CD1c-positive myeloid dendritic cell (primary cell): ENCODE data around the gene STAG1.
"Not testable (repeated sequence)": the region's sequence is repeated elsewhere in the genome, so short reads cannot be mapped to it uniquely, and the experiment has no call there.

Experiments used
- DNase-seq: peaks from one replicate; pipeline ENCODE4 v3.0.0-alpha.2; 2016; ENCODE audit errors: extremely low spot score

Gene STAG1

DNA sequence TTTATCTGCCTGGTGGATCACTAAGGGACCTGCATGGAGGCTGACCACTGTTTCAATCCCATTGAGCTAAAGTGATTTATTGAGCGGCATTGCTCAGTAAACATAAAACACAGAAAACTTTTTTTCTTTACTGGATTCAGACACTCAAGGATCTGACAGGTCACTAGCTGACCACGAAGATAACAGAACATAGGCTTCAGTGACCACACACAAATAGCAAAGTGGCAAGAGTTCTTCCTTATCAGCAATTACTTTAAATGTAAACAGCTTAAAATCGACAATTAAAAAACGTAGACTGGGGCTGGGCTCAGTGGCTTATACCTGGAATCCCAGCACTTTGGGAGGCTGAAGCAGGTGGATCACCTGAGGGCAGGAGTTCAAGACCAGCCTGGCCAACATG, 48.7 kb downstream of the STAG1 start:
- DNase-seq = no peak

DNA sequence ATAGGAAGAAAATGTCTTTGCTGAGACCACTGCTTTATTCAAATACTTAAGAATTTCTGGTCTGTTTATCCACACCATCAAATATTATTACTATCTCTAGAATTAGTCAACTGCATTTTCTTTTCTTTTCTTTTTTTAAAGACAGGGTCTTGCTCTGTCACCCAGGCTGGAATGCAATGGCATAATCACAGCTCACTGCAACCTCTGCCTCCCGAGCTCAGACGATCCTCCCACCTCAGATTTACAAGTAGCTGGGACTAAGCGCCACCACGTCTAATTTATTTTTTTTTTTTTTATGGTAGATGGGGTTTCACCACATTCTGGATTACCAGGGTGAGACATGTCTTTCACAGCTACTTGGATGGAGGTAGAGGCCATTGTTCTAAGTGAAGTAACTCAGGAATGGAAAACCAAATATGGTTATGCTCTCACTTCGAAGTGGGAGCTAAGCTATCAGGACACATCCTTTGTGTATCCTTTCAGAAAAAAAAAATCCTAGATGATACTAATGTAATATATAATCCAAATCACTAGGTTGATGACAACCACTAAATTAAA, 52.8 kb downstream of the STAG1 start:
- no peak for DNase-seq

DNA sequence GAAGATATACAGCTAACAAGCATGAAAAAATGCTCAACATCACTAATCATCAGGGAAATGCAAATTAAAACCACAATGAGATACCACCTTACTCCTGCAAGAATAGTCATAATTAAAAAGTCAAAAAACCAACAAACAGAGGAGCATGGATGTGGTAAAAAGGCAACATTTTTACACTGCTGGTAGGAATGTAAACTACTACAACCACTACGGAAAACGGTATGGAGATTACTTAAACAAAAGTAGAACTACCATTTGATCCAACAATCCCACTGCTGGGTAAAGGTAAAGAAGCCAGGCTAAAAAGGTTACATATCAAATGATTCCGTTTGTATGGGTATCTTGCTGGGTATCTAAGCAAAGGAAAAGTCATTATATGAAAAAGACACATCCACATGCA, 53.8 kb downstream of the STAG1 start:
- DNase-seq = no peak

DNA sequence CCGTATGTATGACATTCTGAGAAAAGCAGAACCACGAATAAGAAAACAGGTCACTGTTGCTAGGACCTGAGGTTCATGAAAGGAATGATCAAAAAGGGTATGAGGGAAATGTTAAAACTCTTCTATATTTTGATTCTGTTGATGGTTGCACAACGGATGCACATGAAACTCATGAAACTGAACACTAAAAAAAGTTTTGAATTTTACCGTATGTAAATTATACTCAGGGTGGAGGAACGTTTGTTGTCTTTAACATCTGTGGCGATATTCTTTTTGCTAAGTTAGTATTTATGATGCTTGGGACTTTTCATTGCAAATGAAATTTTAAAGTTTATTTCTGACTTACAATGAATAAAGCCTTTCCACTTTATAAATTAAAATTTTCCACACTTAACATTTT, 55.4 kb downstream of the STAG1 start:
- no peak for DNase-seq

DNA sequence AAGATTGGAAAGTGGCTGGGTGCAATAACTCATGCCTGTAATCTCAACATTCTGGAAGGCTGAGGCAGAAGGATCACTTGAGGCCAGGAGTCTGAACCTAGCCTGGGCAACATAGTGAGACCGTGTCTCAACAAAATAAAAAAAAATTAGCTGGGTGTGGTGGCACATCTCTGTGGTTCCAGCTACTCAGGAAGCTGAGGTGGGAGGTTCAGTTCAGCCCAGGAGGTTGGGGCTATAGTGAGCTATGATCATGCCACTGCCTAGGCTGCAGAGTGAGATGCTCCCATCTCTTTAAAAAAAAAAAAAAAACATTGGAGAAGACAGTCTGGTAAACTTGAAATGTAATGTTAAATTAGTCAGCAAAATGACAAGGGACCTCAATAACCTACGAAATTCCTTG, 57.9 kb downstream of the STAG1 start:
- DNase-seq = no peak

DNA sequence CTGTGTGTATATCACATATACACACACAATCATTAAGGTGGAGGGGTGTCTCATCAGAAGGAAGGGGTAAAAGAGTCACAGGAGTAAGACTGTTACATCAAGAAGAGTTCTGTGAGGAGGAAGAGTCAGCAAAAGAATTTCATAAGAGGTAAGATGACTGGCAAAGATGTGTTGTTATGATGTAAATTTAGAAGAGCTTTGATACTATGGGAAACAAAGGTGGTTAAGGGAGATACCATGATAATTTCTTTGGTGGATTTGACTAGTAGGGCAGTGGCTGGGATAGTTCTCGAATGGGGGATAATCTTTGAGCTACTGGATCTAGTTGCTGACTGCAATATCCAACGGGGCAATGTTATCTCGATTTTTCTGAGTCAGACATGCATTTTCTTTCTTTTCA, 61.6 kb downstream of the STAG1 start:
- DNase-seq = no peak

DNA sequence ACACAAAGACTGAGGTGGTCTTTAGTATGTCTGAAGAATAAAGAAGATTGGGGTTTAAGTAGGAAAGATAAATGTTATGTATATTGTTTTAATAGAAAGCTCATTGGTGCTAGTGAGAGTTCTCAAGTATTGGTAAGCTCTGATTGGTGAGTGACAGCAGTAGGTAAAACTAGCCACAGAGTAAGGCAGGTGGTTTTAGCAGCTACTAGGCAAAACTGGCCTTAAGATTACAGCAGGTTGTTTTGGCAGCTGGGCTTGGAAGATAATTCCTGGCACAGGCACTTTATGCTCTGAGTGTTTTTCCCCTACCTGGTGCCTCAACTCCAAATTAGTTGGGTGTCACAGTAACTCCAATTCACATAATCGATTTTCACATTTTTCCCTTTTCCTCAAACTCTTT, 66.3 kb downstream of the STAG1 start:
- no peak for DNase-seq

DNA sequence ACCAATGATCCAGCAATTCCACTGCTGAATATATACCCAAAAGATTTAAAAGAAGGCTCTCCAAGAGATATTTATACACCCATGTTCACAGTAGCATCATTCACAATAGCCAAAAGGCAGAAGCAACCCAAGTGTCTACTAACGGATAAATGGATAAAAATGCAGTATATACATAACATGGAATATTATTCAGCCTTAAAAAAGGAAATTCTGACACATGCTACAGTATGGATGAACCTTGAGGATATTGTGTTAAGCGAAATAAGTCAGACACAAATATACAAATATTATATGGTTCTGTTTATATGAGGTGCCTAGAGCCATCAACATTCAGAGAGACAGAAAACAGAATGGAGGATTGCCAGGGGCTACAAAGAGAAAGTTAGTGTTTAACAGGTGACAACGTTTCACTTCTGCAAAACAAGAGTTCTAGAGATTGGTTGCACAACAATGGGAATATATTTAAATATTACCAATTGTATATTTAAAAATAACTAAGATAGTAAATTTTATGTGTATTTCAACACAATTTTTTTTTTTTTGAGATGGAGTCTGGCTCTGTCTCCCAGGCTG, 69.4 kb downstream of the STAG1 start:
- DNase-seq = no peak

DNA sequence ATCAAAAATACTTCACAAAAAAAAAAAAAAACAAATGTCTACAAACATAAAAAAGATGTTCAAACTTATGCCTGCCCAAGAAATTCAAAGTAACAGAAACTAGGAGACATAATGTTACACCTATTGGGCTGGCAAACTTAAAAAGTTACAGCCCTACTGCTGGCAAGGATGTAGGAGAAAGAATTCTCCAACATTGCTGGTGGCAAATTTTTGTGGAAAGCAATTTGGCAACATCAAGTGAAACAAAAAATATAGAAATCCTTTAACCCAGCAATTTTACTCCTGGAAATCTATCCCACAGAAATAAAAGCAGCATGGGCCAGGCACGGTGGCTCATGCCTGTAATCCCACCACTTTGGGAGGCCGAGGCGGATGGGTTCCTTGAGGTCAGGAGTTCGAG, 73.2 kb downstream of the STAG1 start:
- DNase-seq = no peak

DNA sequence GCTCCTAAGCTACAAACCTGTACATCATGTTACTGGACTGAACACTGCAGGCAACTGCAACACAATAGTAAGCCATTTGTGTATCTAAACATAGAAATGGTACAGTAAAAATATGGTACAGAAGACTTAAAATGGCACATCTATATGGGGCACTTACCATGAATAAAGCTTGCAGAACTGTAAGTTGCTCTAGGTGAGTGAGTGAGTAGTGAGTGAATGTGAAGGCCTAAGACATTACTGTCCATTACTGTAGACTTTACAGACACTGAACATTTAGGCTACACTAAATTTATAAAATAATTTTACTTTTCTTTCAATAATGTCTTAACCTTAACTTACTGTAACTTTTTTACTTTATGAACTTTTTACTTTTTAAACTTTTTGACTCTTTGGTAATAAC, 76.2 kb downstream of the STAG1 start:
- no peak for DNase-seq

DNA sequence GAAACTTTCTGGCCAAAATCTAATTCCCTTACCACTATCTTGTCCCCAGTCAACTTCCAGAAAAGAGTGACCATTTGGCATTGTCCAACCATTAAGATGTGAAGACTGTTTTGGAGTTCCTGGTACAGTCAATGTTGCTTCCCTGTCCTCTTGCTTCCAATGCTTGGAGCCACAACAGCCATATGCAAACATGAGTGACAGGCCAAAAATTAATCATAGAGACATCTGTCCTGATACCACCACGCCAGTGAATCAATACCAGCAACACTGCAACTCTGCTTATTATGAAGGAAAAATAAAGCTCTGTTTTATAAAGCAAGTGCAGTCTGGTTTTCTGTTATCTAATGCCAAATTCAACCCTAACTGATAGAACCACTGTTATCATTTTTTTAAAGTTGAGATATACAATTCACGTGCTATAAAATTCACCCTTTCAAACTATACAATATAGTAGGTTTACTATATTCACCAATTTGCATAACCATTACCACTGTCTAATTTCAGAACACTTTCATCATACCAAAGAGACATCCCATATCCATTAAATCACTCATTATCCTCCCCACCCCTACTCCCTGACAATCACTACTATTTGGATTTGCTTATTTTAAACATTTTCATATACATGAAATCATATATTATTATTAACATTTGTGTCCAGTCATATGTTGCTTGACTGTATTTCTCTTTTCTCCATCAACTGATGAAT, 76.9 kb downstream of the STAG1 start:
- DNase-seq = no peak

DNA sequence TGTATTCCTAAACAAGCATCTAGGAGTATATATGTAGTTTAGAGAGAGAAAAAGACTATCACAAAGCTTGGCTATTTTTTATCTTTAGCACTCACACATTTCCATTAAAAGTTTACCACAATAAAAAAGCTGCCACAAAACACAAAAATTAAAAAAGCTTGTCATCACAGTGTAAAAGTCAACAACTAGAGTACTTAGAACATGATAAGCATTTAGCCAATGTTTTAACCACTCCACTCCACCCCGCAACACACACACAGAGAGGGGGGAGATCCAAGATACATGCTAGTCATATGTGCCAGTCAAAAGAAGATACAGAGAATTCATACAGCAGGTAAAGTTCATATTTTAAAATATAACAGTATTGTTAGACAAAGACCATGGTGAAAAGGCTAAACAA, 79.7 kb downstream of the STAG1 start:
- no peak for DNase-seq

DNA sequence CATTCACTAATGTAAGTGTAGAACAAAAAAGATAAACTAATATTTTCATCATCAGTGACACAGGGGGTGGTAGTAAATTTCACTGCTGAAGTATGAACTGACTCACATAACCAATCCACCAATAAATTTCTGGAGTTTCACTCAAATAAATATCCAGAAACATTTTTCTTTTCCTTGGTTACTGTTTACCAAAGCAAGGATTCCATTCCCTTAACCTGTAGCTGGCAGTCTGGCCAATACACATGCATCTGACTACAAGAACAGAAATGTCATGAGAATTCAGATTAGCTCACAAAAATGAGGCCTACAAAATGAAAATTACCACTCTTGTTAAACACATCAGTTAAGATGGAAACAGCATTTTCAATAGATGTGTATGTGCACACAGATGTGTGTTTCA, 80.3 kb downstream of the STAG1 start:
- DNase-seq = no peak

DNA sequence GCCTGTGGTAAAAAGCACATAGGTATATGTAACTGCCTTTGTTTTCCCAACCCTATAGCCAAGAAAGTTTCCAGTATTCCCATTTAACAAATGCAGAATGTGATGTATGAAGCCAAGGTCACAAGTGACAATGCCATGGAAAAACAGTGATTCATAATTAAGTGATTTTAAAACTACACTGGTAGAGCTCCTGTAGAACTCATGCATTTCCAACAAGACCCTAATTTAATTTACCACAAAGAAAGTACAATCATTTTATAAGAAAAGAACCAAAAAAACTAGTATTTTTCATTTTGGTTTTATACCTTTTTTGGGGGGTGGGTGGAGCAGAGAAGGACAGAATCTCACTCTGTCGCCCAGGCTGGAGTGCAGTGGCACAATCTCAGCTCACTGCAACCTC, 82.0 kb downstream of the STAG1 start:
- DNase-seq = no peak

DNA sequence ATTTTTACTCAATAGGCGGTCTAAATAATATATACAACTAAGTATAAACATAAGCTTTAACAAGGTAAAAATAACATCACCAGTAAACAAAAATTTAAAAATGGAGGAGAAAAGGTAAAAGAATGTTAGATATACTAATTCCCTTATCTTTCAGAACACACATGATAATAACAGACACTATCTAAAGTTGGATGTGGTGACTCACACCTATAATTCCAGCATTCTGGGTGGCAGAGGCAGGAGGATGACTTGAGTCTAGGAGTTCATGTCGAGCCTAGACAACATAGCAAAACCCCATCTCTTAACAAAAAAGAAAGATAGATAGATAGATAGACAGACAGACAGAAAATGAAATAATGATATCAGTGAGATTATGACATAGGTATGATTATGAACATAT, 85.1 kb downstream of the STAG1 start:
- no peak for DNase-seq

DNA sequence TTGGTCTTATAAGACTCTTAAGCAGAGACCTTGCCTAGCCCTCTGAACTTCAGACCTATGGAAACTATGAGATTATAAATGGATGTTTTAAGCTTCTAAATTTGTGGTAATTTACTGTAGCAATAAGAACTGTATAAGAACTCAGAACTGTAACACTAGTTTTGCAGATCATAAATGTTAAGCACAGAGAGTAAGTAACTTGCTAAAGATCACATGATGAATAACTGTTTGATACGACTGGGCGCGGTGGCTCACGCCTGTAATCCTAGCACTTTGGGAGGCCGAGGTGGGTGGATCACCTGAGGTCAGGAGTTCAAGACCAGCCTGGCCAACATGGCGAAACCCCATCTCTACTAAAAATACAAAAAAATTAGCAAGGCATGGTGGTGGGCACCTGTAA, 85.9 kb downstream of the STAG1 start:
- DNase-seq = not testable (repeated sequence)

DNA sequence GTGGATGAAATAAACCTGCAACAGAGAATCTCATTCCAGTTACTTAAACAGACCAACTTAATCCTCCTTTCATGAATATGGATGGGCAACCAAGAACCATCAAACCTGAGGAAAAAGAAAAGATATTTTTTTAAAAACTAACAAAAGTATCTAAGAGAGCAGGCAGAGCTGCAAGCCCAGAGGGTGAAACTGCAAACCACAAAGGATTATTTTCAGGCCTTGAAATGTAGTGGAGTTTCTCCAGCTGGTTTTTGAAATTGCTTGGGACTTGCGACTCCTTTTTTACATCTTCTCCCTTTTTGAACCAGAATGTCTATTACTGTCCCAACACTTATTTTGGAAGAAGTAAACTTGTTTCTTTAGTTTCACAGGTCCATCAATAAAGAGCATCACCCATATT, 87.4 kb downstream of the STAG1 start:
- no peak for DNase-seq

DNA sequence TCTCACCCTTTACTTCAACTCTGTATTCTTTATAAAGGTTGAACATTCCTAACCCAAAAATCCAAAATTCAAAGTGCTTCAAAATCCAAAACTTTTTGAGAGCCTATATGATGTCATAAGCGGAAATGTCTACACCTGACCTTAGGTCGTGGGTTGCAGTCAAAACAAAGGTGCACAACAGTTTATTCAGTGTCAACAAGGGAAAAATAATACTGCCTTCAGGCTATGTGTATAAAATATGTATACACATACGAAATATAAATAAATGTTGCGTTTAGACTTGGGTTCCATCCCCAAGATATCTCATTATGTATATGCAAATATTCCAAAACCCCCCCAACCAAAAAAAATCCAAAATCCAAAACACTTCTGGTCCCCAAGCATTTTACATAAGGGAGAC, 90.9 kb downstream of the STAG1 start:
- no peak for DNase-seq

DNA sequence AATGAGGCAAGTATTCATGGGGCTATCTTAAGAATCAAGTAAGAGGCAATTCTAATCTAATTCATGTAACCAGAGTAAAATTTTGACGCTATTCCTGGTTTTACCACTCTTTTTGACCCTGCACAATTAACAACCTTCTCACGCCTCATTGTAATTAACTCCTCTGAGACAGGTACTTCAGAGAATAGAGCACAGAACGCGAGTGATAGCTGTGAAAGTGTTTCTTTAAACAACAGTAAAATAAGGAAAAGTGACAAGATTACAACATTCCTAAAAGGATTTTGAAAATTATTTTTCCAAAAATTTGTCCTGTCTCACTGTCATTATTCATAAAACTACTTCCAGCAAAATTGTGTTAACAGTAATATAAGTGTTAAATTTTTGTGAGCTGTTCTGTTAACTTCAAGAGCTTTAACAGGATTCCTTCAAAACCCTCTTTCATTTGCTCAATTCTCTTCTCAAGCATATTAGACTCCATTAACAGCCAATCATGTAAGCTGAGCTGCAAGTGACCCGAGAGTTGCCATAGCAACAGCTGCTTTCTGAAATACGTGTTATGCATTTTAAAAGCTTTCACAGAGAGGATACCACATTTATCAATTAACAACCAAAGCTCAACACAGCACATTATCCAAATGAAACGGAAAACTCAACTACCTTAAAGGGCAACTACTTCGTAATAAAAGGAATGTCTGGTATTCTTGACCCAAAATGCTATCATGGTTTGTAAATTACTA, 93.1 kb downstream of the STAG1 start:
- DNase-seq = no peak

DNA sequence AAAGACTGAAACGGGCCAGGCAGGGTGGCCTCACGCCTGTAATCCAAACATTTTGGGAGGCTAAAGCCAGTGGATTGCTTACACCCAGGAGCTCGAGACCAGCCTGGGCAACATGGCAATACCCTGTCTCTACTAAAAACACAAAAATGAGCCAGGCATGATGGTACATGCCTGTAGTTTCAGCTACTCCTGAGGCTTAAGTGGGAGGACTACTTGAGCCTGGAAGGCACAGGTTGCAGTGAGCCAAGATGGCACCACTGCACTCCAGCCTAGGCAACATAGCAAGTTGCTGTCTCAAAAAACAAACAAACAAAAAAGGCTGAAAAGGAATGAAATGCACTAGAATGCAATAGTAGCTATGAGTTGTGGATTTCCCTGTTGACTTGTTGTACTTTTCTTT, 94.7 kb downstream of the STAG1 start:
- no peak for DNase-seq

DNA sequence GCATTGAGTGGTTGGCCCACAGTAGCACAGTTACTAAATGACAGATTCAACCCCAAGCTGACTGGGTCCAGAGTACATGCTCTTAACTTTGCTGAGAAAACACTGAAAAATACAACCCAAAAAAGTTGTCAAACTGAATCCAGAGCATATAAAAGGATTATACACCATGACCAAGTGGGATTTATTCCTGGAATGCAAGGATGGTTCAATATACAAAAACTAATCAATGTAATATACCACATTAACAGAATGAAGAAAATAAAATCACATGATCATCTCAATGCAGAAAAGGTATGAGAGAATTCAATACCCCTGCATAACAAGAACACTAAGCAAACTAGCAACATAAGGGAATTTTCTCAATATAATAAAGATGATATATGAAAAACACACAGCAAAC, 98.5 kb downstream of the STAG1 start:
- no peak for DNase-seq

DNA sequence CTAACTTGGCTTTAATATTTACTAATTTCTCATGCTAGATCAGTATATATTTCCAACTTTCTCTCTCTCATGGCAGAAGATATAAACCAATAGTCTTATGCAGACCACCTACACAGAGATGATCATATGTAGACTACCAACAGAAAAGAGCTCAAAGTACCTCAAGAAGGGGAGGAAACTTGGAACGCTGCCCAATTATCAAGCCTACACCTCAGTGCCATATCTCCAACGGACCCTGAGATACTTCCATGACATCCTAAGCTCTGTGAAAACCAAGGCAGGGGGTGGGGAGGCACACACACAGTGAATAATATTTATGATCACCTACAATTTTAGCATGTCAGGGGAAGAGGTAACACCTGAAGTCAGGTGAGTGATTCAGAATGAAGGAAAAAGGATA, 100.6 kb downstream of the STAG1 start:
- no peak for DNase-seq

DNA sequence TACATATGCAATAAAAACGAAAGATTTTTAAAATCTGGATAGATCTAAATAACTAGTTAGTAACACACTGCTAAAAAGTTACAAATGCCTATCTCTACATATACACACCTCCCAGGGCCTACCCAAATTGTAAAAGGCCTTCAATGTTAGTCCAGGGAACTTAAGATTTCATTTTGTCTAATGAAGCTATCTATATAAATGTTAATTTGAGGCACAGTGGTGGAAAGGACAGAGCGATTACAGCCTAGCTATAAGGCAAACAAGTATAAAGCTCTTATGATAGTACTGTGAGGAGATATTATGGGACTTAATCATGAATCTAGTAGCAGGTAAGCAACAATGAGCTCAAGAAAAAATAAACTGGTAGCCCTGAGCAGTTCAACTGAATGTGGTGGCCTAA, 101.7 kb downstream of the STAG1 start:
- no peak for DNase-seq
